ENCODE measurements around the gene GNG13. TPM values are rescaled to one million over a fixed set of nuclear protein-coding genes. Genes with fewer than 3 reads are reported as not detected.

The GNG13 gene
- total RNA-seq, 4 donors from 2014 or later = not detected

- Histone ChIP-seq H3K27me3 (peaks cover 53% of the 10 kb centered on the region), H3K9me3 (no peaks in the 10 kb centered on the region), H3K4me1 (no peaks in the 10 kb centered on the region), H3K27ac (no peak overlapping the region), H3K36me3 (peaks cover 0 to 20% of the 10 kb centered on the region in 2 donors), H3K4me3 (no peak overlapping the region)
- no peak for TF ChIP-seq CTCF (IDR thresholded peaks at IDR 0.05)
- TF ChIP-seq EP300 (IDR thresholded peaks at IDR 0.05) = no peak
- no peak for ATAC-seq
- WGBS, 2 donors (ENCODE audit: low coverage in 1 of 2) = no CpG with 5 or more reads among the region's 33 CpGs
Measured at GRCh38 chr16:795580-796229, 4.8 kb downstream of the GNG13 start.

GRCh38 chr16:794853-795466 lies 5.6 kb downstream of the GNG13 start:
- WGBS, 2 donors (ENCODE audit: low coverage in 1 of 2) = 83% methylated on average over 2 of the region's 31 CpGs; no CpG with 5 or more reads in 1 of the 2 donors
- Histone ChIP-seq H3K4me1 (no peaks in the 10 kb centered on the region), H3K27me3 (peaks cover 45% of the 10 kb centered on the region), H3K9me3 (no peaks in the 10 kb centered on the region), H3K36me3 (peaks cover 0 to 23% of the 10 kb centered on the region in 2 donors), H3K27ac (no peak overlapping the region), H3K4me3 (no peak overlapping the region)
- TF ChIP-seq POLR2AphosphoS5 (IDR thresholded peaks at IDR 0.05) (no peak), CTCF (IDR thresholded peaks at IDR 0.05) (no peak), EP300 (IDR thresholded peaks at IDR 0.05) (no peak), POLR2A (IDR thresholded peaks at IDR 0.05) (no peak)
- no peak for ATAC-seq

- H3K9me3 ChIP-seq = no peaks in the 10 kb centered on the region
- no peak for ATAC-seq
- peaks cover 0 to 4% (median under 1%) of the 10 kb centered on the region in 3 donors for H3K4me1 ChIP-seq
- no peak overlapping the region for H3K4me3 ChIP-seq
- WGBS, 2 donors (ENCODE audit: low coverage in 1 of 2) = 81% methylated on average over 8 of the region's 40 CpGs; no CpG with 5 or more reads in 1 of the 2 donors
- peaks cover 0 to 23% of the 10 kb centered on the region in 2 donors for H3K36me3 ChIP-seq
- no peak for TF ChIP-seq EP300 (IDR thresholded peaks at IDR 0.05)
- TF ChIP-seq POLR2AphosphoS5 (IDR thresholded peaks at IDR 0.05) = no peak
- TF ChIP-seq POLR2A (IDR thresholded peaks at IDR 0.05) = no peak
- TF ChIP-seq CTCF (IDR thresholded peaks at IDR 0.05) = no peak
- H3K27ac ChIP-seq = no peak overlapping the region
- H3K27me3 ChIP-seq = peaks cover 38% of the 10 kb centered on the region
Measured at GRCh38 chr16:794091-794822, 6.3 kb downstream of the GNG13 start.

DNA sequence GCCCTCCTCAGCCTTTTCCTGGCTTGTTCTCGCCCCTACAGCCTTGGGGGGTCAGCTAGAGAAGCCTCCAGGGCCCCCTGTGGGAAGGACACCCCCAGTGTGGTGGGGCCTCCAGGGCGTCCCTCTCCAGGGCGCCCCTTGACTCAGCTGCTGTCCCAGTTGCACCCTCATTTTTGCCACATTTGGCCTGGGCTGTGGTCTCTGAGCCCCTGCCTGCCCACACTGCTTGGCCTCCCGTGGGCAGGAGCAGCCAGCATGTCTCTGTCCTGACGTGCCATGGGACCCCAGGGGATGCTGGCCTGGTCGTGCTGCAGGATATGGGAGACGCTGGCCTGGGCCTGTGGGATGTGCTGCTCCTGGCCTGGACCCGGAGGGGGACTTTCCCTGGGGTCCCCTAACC lies 7.1 kb downstream of the GNG13 start:
- TF ChIP-seq CTCF (IDR thresholded peaks at IDR 0.05) (no peak), POLR2A (IDR thresholded peaks at IDR 0.05) (no peak), EP300 (IDR thresholded peaks at IDR 0.05) (no peak), POLR2AphosphoS5 (IDR thresholded peaks at IDR 0.05) (no peak)
- H3K9me3 ChIP-seq = no peaks in the 10 kb centered on the region
- H3K36me3 ChIP-seq = peaks cover 0 to 23% of the 10 kb centered on the region in 2 donors
- H3K27me3 ChIP-seq = peaks cover 30% of the 10 kb centered on the region
- peaks cover 0 to 11% (median 6%) of the 10 kb centered on the region in 3 donors for H3K4me1 ChIP-seq
- H3K4me3 ChIP-seq = no peak overlapping the region
- ATAC-seq = no peak
- 80% methylated on average over 1 of the region's 8 CpGs; no CpG with 5 or more reads in 1 of the 2 donors for WGBS, 2 donors (ENCODE audit: low coverage in 1 of 2)
- no peak overlapping the region for H3K27ac ChIP-seq

All from gastroesophageal sphincter (tissue), 4 donors.